SK-N-MC (cell line): ENCODE data around the gene COQ8A.

Source experiments
- EZH2 ChIP-seq: fragments of 200-600 bp; sonication (generic); IDR thresholded peaks from one replicate; pipeline ENCODE4 v1.6.1; 2017; ENCODE audit warnings: antibody characterized with exemption
- POLR2AphosphoS5 ChIP-seq: IDR thresholded peaks from 2 replicates; pipeline ENCODE4 v1.6.1; 2012; ENCODE audit warnings: mild to moderate bottlenecking, low read depth, low read length, borderline replicate concordance

DNA sequence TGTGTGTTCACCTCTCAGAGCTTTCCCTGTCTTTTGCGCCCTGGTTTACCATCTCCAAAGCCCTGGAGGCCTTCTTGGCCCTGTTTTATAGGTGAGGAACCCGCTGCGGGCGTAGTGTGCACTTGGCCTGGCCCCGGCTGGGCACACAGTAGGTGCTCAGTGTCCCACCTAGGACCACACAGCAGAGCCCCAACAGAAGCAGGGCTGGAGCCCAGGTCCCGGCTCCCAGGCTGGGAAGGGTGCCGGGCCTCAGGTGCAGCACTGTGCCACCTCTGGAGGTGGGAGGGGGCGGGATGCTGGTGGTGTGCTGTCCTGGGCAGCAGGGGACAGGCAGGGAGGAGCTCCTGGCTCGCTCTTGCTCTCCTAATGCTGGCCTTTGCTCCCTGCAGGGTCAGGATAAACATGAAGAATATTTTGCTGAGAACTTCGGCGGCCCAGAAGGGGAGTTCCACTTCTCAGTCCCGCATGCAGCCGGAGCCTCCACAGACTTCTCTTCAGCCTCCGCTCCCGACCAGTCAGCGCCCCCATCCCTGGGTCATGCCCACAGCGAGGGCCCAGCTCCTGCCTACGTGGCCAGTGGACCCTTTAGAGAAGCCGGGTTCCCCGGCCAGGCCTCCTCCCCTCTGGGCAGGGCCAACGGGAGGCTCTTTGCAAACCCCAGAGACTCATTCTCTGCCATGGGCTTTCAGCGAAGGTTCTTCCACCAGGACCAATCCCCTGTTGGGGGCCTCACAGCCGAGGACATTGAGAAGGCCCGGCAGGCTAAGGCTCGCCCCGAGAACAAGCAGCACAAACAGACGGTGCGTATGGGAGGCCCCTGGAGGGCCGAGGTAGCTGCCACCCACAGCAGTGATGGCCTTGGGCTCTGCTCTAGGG lies 24.8 kb downstream of the COQ8A start:
- no peak for TF ChIP-seq EZH2
- TF ChIP-seq POLR2AphosphoS5, result no peak
